ENCODE results near the gene IQSEC3. TPM values are rescaled to one million over a fixed set of nuclear protein-coding genes. Genes with fewer than 3 reads are reported as not detected.

IQSEC3 gene
- total RNA-seq, 2 experiments from 2014 or later: not detected

DNA sequence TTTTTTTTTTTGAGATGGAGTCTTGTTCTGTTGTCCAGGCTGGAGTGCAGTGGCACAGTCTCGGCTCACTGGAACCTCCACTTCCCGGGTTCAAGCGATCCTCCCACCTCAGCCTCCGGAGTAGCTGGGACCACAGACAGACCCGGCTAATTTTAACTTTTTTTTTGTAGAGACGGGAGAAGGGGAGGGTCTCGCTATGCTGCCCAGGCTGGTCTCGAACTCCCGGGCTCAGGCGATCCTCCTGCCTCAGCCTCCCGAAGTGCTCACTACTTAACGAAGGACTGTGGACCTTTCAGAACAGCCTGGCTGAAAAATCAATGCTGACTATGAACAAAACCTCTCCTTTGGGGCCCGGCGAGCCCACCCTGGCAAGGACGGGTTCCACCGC lies 136.5 kb downstream of the IQSEC3 start:
- no TSS peak for BruUV-seq (replicated peaks)
- POLR2A ChIA-PET: no interaction called here
- H4K20me1 ChIP-seq (ENCODE audit: insufficient read depth, low read length): no peaks in the 10 kb centered on the region

GRCh38 chr12:203462-204260 lies 137.1 kb downstream of the IQSEC3 start:
- intact Hi-C loops (cut with micrococcal nuclease; ENCODE audit: unreplicated experiment): no loop called here
- H4K20me1 ChIP-seq (ENCODE audit: insufficient read depth, low read length): no peaks in the 10 kb centered on the region
- H3K9me2 ChIP-seq (ENCODE audit: insufficient read depth, low read length): no peaks in the 10 kb centered on the region
- no peaks in the 10 kb centered on the region for H3K36me3 ChIP-seq (ENCODE audit: insufficient read depth, low read length)
- POLR2A ChIA-PET: no interaction called here
- H3K4me2 ChIP-seq (ENCODE audit: low read length): no peak overlapping the region
- TF ChIP-seq EZH2phosphoT487 (IDR thresholded peaks at IDR 0.05; ENCODE audit: borderline replicate concordance, low read depth, low read length) (no peak), CTCF (conservative IDR thresholded peaks at IDR 0.05; ENCODE audit: low read length) (no peak)
- no peak for DNase-seq (ENCODE audit: low spot score)
- no peak overlapping the region for H3K4me3 ChIP-seq (ENCODE audit: low read depth, low read length, poor library complexity, severe bottlenecking)
- H3K4me1 ChIP-seq (ENCODE audit: insufficient read depth, low read length, poor library complexity, severe bottlenecking): no peaks in the 10 kb centered on the region
- CTCF ChIA-PET (ENCODE audit: unreplicated experiment): no interaction called here
- H3K27ac ChIP-seq (ENCODE audit: low read depth, low read length, poor library complexity, severe bottlenecking): no peak overlapping the region
- H3K9me3 ChIP-seq (ENCODE audit: low read length): no peaks in the 10 kb centered on the region
- no peaks in the 10 kb centered on the region for H3K79me2 ChIP-seq (ENCODE audit: insufficient read depth, low read depth, low read length)
- BruUV-seq (replicated peaks): no TSS peak
- no peak overlapping the region for H2AFZ ChIP-seq (ENCODE audit: low read length)

More for the DNA sequence above, 136.5 kb downstream of the IQSEC3 start:
- H3K79me2 ChIP-seq (ENCODE audit: insufficient read depth, low read depth, low read length): no peaks in the 10 kb centered on the region
- H3K9me2 ChIP-seq (ENCODE audit: insufficient read depth, low read length): no peaks in the 10 kb centered on the region
- H3K9me3 ChIP-seq (ENCODE audit: low read length): no peaks in the 10 kb centered on the region
- no peak overlapping the region for H3K4me3 ChIP-seq (ENCODE audit: low read depth, low read length, poor library complexity, severe bottlenecking)
- intact Hi-C loops (cut with micrococcal nuclease; ENCODE audit: unreplicated experiment): no loop called here
- no peak for DNase-seq (ENCODE audit: low spot score)
- H3K36me3 ChIP-seq (ENCODE audit: insufficient read depth, low read length): no peaks in the 10 kb centered on the region
- H3K4me2 ChIP-seq (ENCODE audit: low read length): no peak overlapping the region
- no peak for TF ChIP-seq CTCF (conservative IDR thresholded peaks at IDR 0.05; ENCODE audit: low read length)
- no peak for TF ChIP-seq EZH2phosphoT487 (IDR thresholded peaks at IDR 0.05; ENCODE audit: borderline replicate concordance, low read depth, low read length)
- H3K27ac ChIP-seq (ENCODE audit: low read depth, low read length, poor library complexity, severe bottlenecking): no peak overlapping the region
- no peak overlapping the region for H2AFZ ChIP-seq (ENCODE audit: low read length)
- no peaks in the 10 kb centered on the region for H3K4me1 ChIP-seq (ENCODE audit: insufficient read depth, low read length, poor library complexity, severe bottlenecking)
- CTCF ChIA-PET (ENCODE audit: unreplicated experiment): no interaction called here

DNA sequence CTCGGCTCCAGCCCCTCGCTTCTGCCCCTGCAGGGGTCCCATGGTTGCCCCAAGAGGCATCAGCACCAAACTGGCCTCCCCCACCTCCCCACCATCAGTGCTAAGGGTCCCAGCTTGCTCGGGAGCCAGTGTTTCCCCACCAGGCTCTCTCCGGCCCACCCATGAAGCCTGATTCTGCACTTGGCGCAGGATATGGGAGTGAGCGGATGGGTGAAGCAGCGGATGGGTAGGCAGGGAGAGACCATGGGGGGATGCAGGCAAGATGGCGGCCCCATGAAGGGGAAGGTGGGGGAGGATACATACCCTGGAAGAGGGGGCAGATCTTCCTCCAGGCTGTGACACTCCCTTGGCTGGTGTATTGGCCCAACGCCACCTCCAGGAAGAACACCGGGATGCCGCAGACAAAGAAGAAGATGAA lies 137.7 kb downstream of the IQSEC3 start:
- ChIA-PET POLR2A (no interaction called here), CTCF (ENCODE audit: unreplicated experiment) (no interaction called here)
- no peaks in the 10 kb centered on the region for H3K36me3 ChIP-seq (ENCODE audit: insufficient read depth, low read length)
- no peaks in the 10 kb centered on the region for H4K20me1 ChIP-seq (ENCODE audit: insufficient read depth, low read length)
- DNase-seq (ENCODE audit: low spot score): no peak
- intact Hi-C loops (cut with micrococcal nuclease; ENCODE audit: unreplicated experiment): no loop called here
- no peak overlapping the region for H3K4me3 ChIP-seq (ENCODE audit: low read depth, low read length, poor library complexity, severe bottlenecking)
- no TSS peak for BruUV-seq (replicated peaks)
- no peak overlapping the region for H3K4me2 ChIP-seq (ENCODE audit: low read length)
- H2AFZ ChIP-seq (ENCODE audit: low read length): no peak overlapping the region
- no peaks in the 10 kb centered on the region for H3K4me1 ChIP-seq (ENCODE audit: insufficient read depth, low read length, poor library complexity, severe bottlenecking)
- H3K9me3 ChIP-seq (ENCODE audit: low read length): no peaks in the 10 kb centered on the region
- TF ChIP-seq EZH2phosphoT487 (IDR thresholded peaks at IDR 0.05; ENCODE audit: borderline replicate concordance, low read depth, low read length): no peak
- no peak for TF ChIP-seq CTCF (conservative IDR thresholded peaks at IDR 0.05; ENCODE audit: low read length)
- H3K79me2 ChIP-seq (ENCODE audit: insufficient read depth, low read depth, low read length): no peaks in the 10 kb centered on the region
- no peak overlapping the region for H3K27ac ChIP-seq (ENCODE audit: low read depth, low read length, poor library complexity, severe bottlenecking)
- no peaks in the 10 kb centered on the region for H3K9me2 ChIP-seq (ENCODE audit: insufficient read depth, low read length)

Measured in OCI-LY7 (cell line).